Choroid plexus epithelial cell (primary cell): ENCODE results near the gene CRACR2B.
A peak's percentile ranks its signal among the peaks of the same experiment; 100 is the strongest.

Experiments used
- DNase-seq: peaks from one replicate; pipeline ENCODE4 v3.0.0-alpha.2; 2010; ENCODE audit warnings: low read depth
- H3K4me3 ChIP-seq: 2 replicates; pipeline ENCODE4 v1.5.1; 2011; ENCODE audit warnings: low read depth, mild to moderate bottlenecking, control low read depth, low read length, moderate library complexity
- CTCF ChIP-seq: conservative IDR thresholded peaks from 2 replicates; pipeline ENCODE4 v1.5.1; 2011; ENCODE audit warnings: low read depth, mild to moderate bottlenecking, control low read depth, inconsistent platforms, low read length, moderate library complexity

The CRACR2B gene

GRCh38 chr11:844693-845644 is 17.2 kb downstream of the CRACR2B start:
- peak overlapping the region; percentile 91 for H3K4me3 ChIP-seq
- DNase-seq: peak; percentile 95
- TF ChIP-seq CTCF: no peak

GRCh38 chr11:845872-846495 is 18.3 kb downstream of the CRACR2B start:
- DNase-seq: peak; percentile 49
- no peak for TF ChIP-seq CTCF
- no peak overlapping the region for H3K4me3 ChIP-seq

GRCh38 chr11:846496-847098 is 18.9 kb downstream of the CRACR2B start:
- no peak overlapping the region for H3K4me3 ChIP-seq
- no peak for TF ChIP-seq CTCF

GRCh38 chr11:847876-848275 is 20.2 kb downstream of the CRACR2B start:
- DNase-seq: no peak
- TF ChIP-seq CTCF: no peak
- H3K4me3 ChIP-seq: no peak overlapping the region

More at GRCh38 chr11:846496-847098, 18.9 kb downstream of the CRACR2B start:
- DNase-seq: peak; percentile 37

- peak; percentile 86 for TF ChIP-seq CTCF
- DNase-seq: peak; percentile 48
- H3K4me3 ChIP-seq: no peak overlapping the region
Observed at GRCh38 chr11:848380-848931, 20.7 kb downstream of the CRACR2B start.

GRCh38 chr11:849104-849824 is 21.5 kb downstream of the CRACR2B start:
- no peak for DNase-seq
- no peak for TF ChIP-seq CTCF

More at GRCh38 chr11:849104-849824, 21.5 kb downstream of the CRACR2B start:
- peak overlapping the region; percentile 54 for H3K4me3 ChIP-seq
